ENCODE results near the gene NOA1.
"Not testable (repeated sequence)": the region's sequence is repeated elsewhere in the genome, so short reads cannot be mapped to it uniquely, and the experiment has no call there.

DNA sequence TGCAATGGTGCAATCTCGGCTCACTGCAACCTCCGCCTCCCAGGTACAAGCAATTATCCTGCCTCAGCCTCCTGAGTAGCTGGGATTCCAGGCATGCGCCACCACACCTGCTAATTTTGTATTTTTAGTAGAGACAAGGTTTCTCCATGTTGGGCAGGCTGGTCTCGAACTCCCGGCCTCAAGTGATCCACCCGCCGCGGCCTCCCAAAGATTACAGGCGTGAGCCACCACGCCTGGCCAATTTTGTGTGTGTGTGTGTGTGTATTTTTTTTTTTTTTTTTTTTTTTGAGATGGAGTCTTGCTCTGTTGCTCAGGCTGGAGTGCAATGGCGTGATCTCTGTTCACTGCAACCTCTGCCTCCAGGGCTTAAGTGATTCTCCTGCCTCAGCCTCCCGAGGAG, 62.4 kb downstream of the NOA1 start:
- TF ChIP-seq, protein P1, sequence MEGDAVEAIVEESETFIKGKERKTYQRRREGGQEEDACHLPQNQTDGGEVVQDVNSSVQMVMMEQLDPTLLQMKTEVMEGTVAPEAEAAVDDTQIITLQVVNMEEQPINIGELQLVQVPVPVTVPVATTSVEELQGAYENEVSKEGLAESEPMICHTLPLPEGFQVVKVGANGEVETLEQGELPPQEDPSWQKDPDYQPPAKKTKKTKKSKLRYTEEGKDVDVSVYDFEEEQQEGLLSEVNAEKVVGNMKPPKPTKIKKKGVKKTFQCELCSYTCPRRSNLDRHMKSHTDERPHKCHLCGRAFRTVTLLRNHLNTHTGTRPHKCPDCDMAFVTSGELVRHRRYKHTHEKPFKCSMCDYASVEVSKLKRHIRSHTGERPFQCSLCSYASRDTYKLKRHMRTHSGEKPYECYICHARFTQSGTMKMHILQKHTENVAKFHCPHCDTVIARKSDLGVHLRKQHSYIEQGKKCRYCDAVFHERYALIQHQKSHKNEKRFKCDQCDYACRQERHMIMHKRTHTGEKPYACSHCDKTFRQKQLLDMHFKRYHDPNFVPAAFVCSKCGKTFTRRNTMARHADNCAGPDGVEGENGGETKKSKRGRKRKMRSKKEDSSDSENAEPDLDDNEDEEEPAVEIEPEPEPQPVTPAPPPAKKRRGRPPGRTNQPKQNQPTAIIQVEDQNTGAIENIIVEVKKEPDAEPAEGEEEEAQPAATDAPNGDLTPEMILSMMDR (IDR thresholded peaks at IDR 0.05): not testable (repeated sequence)
- not testable (repeated sequence) for TF ChIP-seq POLR2A (IDR thresholded peaks at IDR 0.05)
